GM21737 (cell line): Measurements from ENCODE around the gene RPS6KL1.

Experiments
- ATAC-seq: cut with Tn5 transposase; IDR thresholded peaks from one replicate; pipeline ENCODE4 v1.9.1; 2021; ENCODE audit warnings: mild to moderate bottlenecking, moderate library complexity; ENCODE audit not compliant: unreplicated experiment

RPS6KL1 gene

GRCh38 chr14:74952180-74952665 is 29.2 kb upstream of the RPS6KL1 start:
- no peak for ATAC-seq

- no peak for ATAC-seq
These were observed 28.6 kb upstream of the RPS6KL1 start for GRCh38 chr14:74951443-74952179.

GRCh38 chr14:74950795-74951442 is 27.9 kb upstream of the RPS6KL1 start:
- ATAC-seq, result no peak

- ATAC-seq, result no peak
These were observed 27.0 kb upstream of the RPS6KL1 start for GRCh38 chr14:74949859-74950573.

GRCh38 chr14:74949191-74949601 is 26.1 kb upstream of the RPS6KL1 start:
- no peak for ATAC-seq

- no peak for ATAC-seq
These were observed 25.4 kb upstream of the RPS6KL1 start for GRCh38 chr14:74948228-74949175.

GRCh38 chr14:74947353-74948227 is 24.5 kb upstream of the RPS6KL1 start:
- ATAC-seq, result no peak

GRCh38 chr14:74946659-74947281 is 23.7 kb upstream of the RPS6KL1 start:
- no peak for ATAC-seq

- no peak for ATAC-seq
These were observed 23.0 kb upstream of the RPS6KL1 start for GRCh38 chr14:74945852-74946658.

GRCh38 chr14:74945261-74945851 is 22.3 kb upstream of the RPS6KL1 start:
- no peak for ATAC-seq

GRCh38 chr14:74942608-74943007 is 19.5 kb upstream of the RPS6KL1 start:
- ATAC-seq, result peak; percentile 32

GRCh38 chr14:74942181-74942580 is 19.1 kb upstream of the RPS6KL1 start:
- ATAC-seq, result peak; percentile 23

GRCh38 chr14:74941676-74942097 is 18.6 kb upstream of the RPS6KL1 start:
- peak; percentile 49 for ATAC-seq

- no peak for ATAC-seq
These were observed 18.0 kb upstream of the RPS6KL1 start for GRCh38 chr14:74940956-74941565.

- no peak for ATAC-seq
These were observed 15.8 kb upstream of the RPS6KL1 start for GRCh38 chr14:74938531-74939495.

GRCh38 chr14:74937171-74937570 is 14.1 kb upstream of the RPS6KL1 start:
- ATAC-seq, result no peak
